Activated naive CD4-positive, alpha-beta T cell treated with anti-CD3 and anti-CD28 coated beads for 36 hours (primary cell): ENCODE data around the gene TRIM27. TPM values are rescaled to one million over a fixed set of nuclear protein-coding genes. Genes with fewer than 3 reads are reported as not detected.
"Not testable (repeated sequence)": the region's sequence is repeated elsewhere in the genome, so short reads cannot be mapped to it uniquely, and the experiment has no call there.

Source experiments
- CTCF ChIA-PET: fragments of 350-600 bp; sonication (Branson Sonifier 250); formaldehyde crosslinking; loops from one replicate; lab custom pipeline; 2021; ENCODE audit warnings: antibody characterized with exemption; lab: Charles Lee
- DNase-seq: peaks from one replicate; pipeline ENCODE4 v3.0.0-alpha.2; 2020
- H3K27ac Mint-ChIP-seq: one replicate; pipeline ENCODE4 v1.8.0; 2021; ENCODE audit warnings: mild to moderate bottlenecking, mixed read lengths
- H3K27me3 Mint-ChIP-seq: one replicate; pipeline ENCODE4 v1.8.0; 2021; ENCODE audit warnings: low read depth, mixed read lengths
- H3K36me3 Mint-ChIP-seq: one replicate; pipeline ENCODE4 v1.8.0; 2021; ENCODE audit warnings: low read depth, mixed read lengths
- H3K4me1 Mint-ChIP-seq: one replicate; pipeline ENCODE4 v1.8.0; 2021; ENCODE audit warnings: low read depth, mixed read lengths
- H3K4me3 Mint-ChIP-seq: one replicate; pipeline ENCODE4 v1.8.0; 2021; ENCODE audit warnings: mild to moderate bottlenecking, moderate library complexity, mixed read lengths
- H3K9me3 Mint-ChIP-seq: one replicate; pipeline ENCODE4 v1.8.0; 2021; ENCODE audit warnings: mixed read lengths
- intact Hi-C: fragments of 100-400 bp; cut with micrococcal nuclease; formaldehyde crosslinking; loops from one replicate; pipeline ENCODE4 v1.15.1; 2023
- total RNA-seq, 2 experiments: library from RNA; stranded (reverse); gene quantifications; one replicate each; pipeline ENCODE4 v1.2.3, GENCODE V29; 2021

Gene TRIM27
- total RNA-seq, 2 experiments from 2014 or later: 35.8 to 41.4 TPM

- CTCF ChIA-PET: interaction anchor here (0.6 to 1.8 kb wide), 8 partner anchors 19 to 1046 kb away, joined by 3 to 7 read pairs (median 4); no protein-coding TSS in a partner anchor
- peak overlapping the region; percentile 99 for H3K27ac Mint-ChIP-seq
- peaks cover 4% of the 10 kb centered on the region for H3K36me3 Mint-ChIP-seq
- H3K4me1 Mint-ChIP-seq: peaks cover 40% of the 10 kb centered on the region
- H3K4me3 Mint-ChIP-seq: peak overlapping the region; percentile 93
- DNase-seq: peak; percentile 87
- no peaks in the 10 kb centered on the region for H3K27me3 Mint-ChIP-seq
- intact Hi-C loops: loop anchor here (1.0 to 10.0 kb wide), 14 partner anchors 19 to 1464 kb away; partner anchors contain the start of genes POLR1H and PPP1R11
- H3K9me3 Mint-ChIP-seq: no peaks in the 10 kb centered on the region
These were observed 17.3 kb upstream of the TRIM27 start for GRCh38 chr6:28940858-28941683.

GRCh38 chr6:28940294-28940857 is 16.6 kb upstream of the TRIM27 start:
- Mint-ChIP-seq H3K9me3 (no peaks in the 10 kb centered on the region), H3K27me3 (no peaks in the 10 kb centered on the region), H3K36me3 (peaks cover 4% of the 10 kb centered on the region), H3K4me1 (peaks cover 40% of the 10 kb centered on the region), H3K4me3 (peak overlapping the region; percentile 93), H3K27ac (peak overlapping the region; percentile 99)
- no peak for DNase-seq
- intact Hi-C loops: loop anchor here (2.0 to 10.0 kb wide), 7 partner anchors 254 to 1463 kb away; partner anchors contain the start of genes POLR1H and PPP1R11
- CTCF ChIA-PET: interaction anchor here (0.6 to 1.8 kb wide), 6 partner anchors 18 to 1045 kb away, joined by 3 to 7 read pairs (median 4); no protein-coding TSS in a partner anchor

GRCh38 chr6:28933069-28933468 is 9.3 kb upstream of the TRIM27 start:
- Mint-ChIP-seq H3K27ac (no peak overlapping the region), H3K4me1 (peaks cover 3% of the 10 kb centered on the region), H3K9me3 (no peaks in the 10 kb centered on the region), H3K36me3 (no peaks in the 10 kb centered on the region), H3K4me3 (no peak overlapping the region), H3K27me3 (no peaks in the 10 kb centered on the region)
- intact Hi-C loops: no loop called here
- no peak for DNase-seq
- CTCF ChIA-PET: interaction anchor here (0.6 to 1.0 kb wide), 2 partner anchors 96 to 512 kb away, joined by 3 to 4 read pairs; no protein-coding TSS in a partner anchor

GRCh38 chr6:28929887-28930620 is 6.3 kb upstream of the TRIM27 start:
- H3K4me3 Mint-ChIP-seq: no peak overlapping the region
- no peaks in the 10 kb centered on the region for H3K36me3 Mint-ChIP-seq
- no peaks in the 10 kb centered on the region for H3K4me1 Mint-ChIP-seq
- no peak for DNase-seq
- CTCF ChIA-PET: interaction anchor here (0.6 kb wide), 1 partner anchor 64 kb away, joined by 4 read pairs; no protein-coding TSS in a partner anchor
- intact Hi-C loops: no loop called here
- no peaks in the 10 kb centered on the region for H3K9me3 Mint-ChIP-seq
- no peak overlapping the region for H3K27ac Mint-ChIP-seq
- H3K27me3 Mint-ChIP-seq: no peaks in the 10 kb centered on the region

GRCh38 chr6:28929339-28929738 is 5.6 kb upstream of the TRIM27 start:
- H3K9me3 Mint-ChIP-seq, H3K36me3 Mint-ChIP-seq, H3K4me3 Mint-ChIP-seq, DNase-seq, H3K27me3 Mint-ChIP-seq, intact Hi-C loops, H3K4me1 Mint-ChIP-seq, H3K27ac Mint-ChIP-seq: not testable (repeated sequence)
- CTCF ChIA-PET: interaction anchor here (1.1 kb wide), 1 partner anchor 92 kb away, joined by 3 read pairs; no protein-coding TSS in a partner anchor

GRCh38 chr6:28927846-28928245 is 4.1 kb upstream of the TRIM27 start:
- peaks cover 4% of the 10 kb centered on the region for H3K4me1 Mint-ChIP-seq
- intact Hi-C loops: no loop called here
- no peak overlapping the region for H3K27ac Mint-ChIP-seq
- H3K4me3 Mint-ChIP-seq: no peak overlapping the region
- H3K9me3 Mint-ChIP-seq: no peaks in the 10 kb centered on the region
- DNase-seq: no peak
- H3K27me3 Mint-ChIP-seq: no peaks in the 10 kb centered on the region
- H3K36me3 Mint-ChIP-seq: peaks cover 2% of the 10 kb centered on the region
- CTCF ChIA-PET: no interaction called here

GRCh38 chr6:28922821-28923317 is 916 bp downstream of the TRIM27 start:
- peak overlapping the region; percentile 93 for H3K4me3 Mint-ChIP-seq
- DNase-seq: peak; percentile 57
- no peaks in the 10 kb centered on the region for H3K27me3 Mint-ChIP-seq
- peaks cover 43% of the 10 kb centered on the region for H3K36me3 Mint-ChIP-seq
- peaks cover 43% of the 10 kb centered on the region for H3K4me1 Mint-ChIP-seq
- H3K27ac Mint-ChIP-seq: peak overlapping the region; percentile 82
- no peaks in the 10 kb centered on the region for H3K9me3 Mint-ChIP-seq
- intact Hi-C loops: loop anchor here (1.0 kb wide), 4 partner anchors 18 to 84 kb away; no protein-coding TSS in a partner anchor
- CTCF ChIA-PET: interaction anchor here (0.6 to 2.1 kb wide), 6 partner anchors 15 to 718 kb away, joined by 3 to 10 read pairs (median 4); no protein-coding TSS in a partner anchor

- intact Hi-C loops: loop anchor here (1.0 kb wide), 2 partner anchors 19 to 83 kb away; no protein-coding TSS in a partner anchor
- Mint-ChIP-seq H3K9me3 (no peaks in the 10 kb centered on the region), H3K36me3 (peaks cover 46% of the 10 kb centered on the region), H3K27me3 (no peaks in the 10 kb centered on the region), H3K4me1 (peaks cover 45% of the 10 kb centered on the region), H3K27ac (peak overlapping the region; percentile 82), H3K4me3 (peak overlapping the region; percentile 93)
- peak; percentile 41 for DNase-seq
- CTCF ChIA-PET: interaction anchor here (0.6 to 2.1 kb wide), 5 partner anchors 16 to 719 kb away, joined by 3 to 10 read pairs (median 5); no protein-coding TSS in a partner anchor
These were observed 1.6 kb downstream of the TRIM27 start for GRCh38 chr6:28922004-28922820.

- Mint-ChIP-seq H3K36me3 (peaks cover 56% of the 10 kb centered on the region), H3K4me3 (no peak overlapping the region), H3K27ac (peak overlapping the region; percentile 62), H3K9me3 (no peaks in the 10 kb centered on the region), H3K4me1 (peaks cover 45% of the 10 kb centered on the region), H3K27me3 (no peaks in the 10 kb centered on the region)
- CTCF ChIA-PET: no interaction called here
- intact Hi-C loops: no loop called here
- DNase-seq: no peak
These were observed 3.5 kb downstream of the TRIM27 start for GRCh38 chr6:28920281-28920680.

GRCh38 chr6:28914941-28915340 is 8.8 kb downstream of the TRIM27 start:
- DNase-seq: no peak
- H3K4me1 Mint-ChIP-seq: peaks cover 18% of the 10 kb centered on the region
- no peaks in the 10 kb centered on the region for H3K9me3 Mint-ChIP-seq
- intact Hi-C loops: no loop called here
- H3K36me3 Mint-ChIP-seq: peaks cover 51% of the 10 kb centered on the region
- H3K27me3 Mint-ChIP-seq: no peaks in the 10 kb centered on the region
- CTCF ChIA-PET: interaction anchor here (0.6 kb wide), 1 partner anchor 13 kb away, joined by 3 read pairs; no protein-coding TSS in a partner anchor
- no peak overlapping the region for H3K27ac Mint-ChIP-seq
- no peak overlapping the region for H3K4me3 Mint-ChIP-seq
